GM12878 (cell line): ENCODE results near the gene ASNSD1. TPM values are rescaled to one million over a fixed set of nuclear protein-coding genes. Genes with fewer than 3 reads are reported as not detected.
A peak's percentile ranks its signal among the peaks of the same experiment; 100 is the strongest.

Experiments used
- ATAC-seq: fragments of 200-7000 bp; cut with Tn5 transposase; 3 replicates; pipeline ENCODE4 v1.9.1; 2020; ENCODE audit warnings: mild to moderate bottlenecking, moderate library complexity
- BruUV-seq: library from RNA; stranded (reverse); fragments of 400-500 nt; replicated peaks from 2 replicates; lab custom pipeline; 2021; lab: Mats Ljungman, UMichigan
- CTCF ChIA-PET: fragments of 300-600 bp; sonication (Branson Sonifier 250); formaldehyde crosslinking; extraction: SDS; loops from one replicate; lab custom pipeline; 2021; ENCODE audit warnings: inconsistent platforms; lab: Yijun Ruan, JAX
- POLR2A ChIA-PET: fragments of 350-600 bp; formaldehyde crosslinking; extraction: SDS; loops from one replicate; lab custom pipeline; 2021; ENCODE audit warnings: inconsistent platforms; lab: Charles Lee
- RAD21 ChIA-PET: fragments of 300-600 bp; sonication (Branson Sonifier 250); formaldehyde crosslinking; loops from one replicate; lab custom pipeline; 2023; ENCODE audit warnings: antibody characterized with exemption; ENCODE audit not compliant: unreplicated experiment; lab: Charles Lee
- SMC1A ChIA-PET: fragments of 300-600 bp; sonication (Branson Sonifier 250); formaldehyde crosslinking; loops from one replicate; lab custom pipeline; 2023; ENCODE audit not compliant: unreplicated experiment, uncharacterized antibody; lab: Charles Lee
- DNase-seq: peaks from one replicate; pipeline ENCODE4 v3.0.0-alpha.2; 2011; ENCODE audit warnings: low read depth, low spot score
- FAIRE-seq: peaks from 3 replicates; lab custom pipeline; 2011; peaks lifted over from hg19 to GRCh38; lab: Jason Lieb, UNC
- H2AFZ ChIP-seq: 2 replicates; pipeline ENCODE4 v1.6.0; 2011; ENCODE audit warnings: low read depth, low read length, control low read depth; ENCODE audit not compliant: control insufficient read depth
- H3K27ac ChIP-seq: 2 replicates; pipeline ENCODE4 v1.5.1; 2011; ENCODE audit warnings: control low read depth; ENCODE audit not compliant: control insufficient read depth, insufficient read depth
- H3K27me3 ChIP-seq, 2 experiments: replicated peaks in 1 of 2; 2 replicates each; pipeline versions ENCODE4 v1.6.0 to v1.6.1; 2011; ENCODE audit warnings: low read length in 1 of 2; ENCODE audit not compliant: control insufficient read depth in 2 of 2, insufficient read depth in 2 of 2
- H3K36me3 ChIP-seq, 2 experiments: 2 replicates each; pipeline ENCODE4 v1.5.1; 2011; ENCODE audit warnings: low read length in 1 of 2; ENCODE audit not compliant: control insufficient read depth in 2 of 2, insufficient read depth in 2 of 2
- H3K4me1 ChIP-seq: 2 replicates; pipeline ENCODE4 v1.6.1; 2011; ENCODE audit warnings: mild to moderate bottlenecking, low read length, moderate library complexity, mixed read lengths; ENCODE audit not compliant: control insufficient read depth, insufficient read depth
- H3K4me2 ChIP-seq: 2 replicates; pipeline ENCODE4 v1.6.0; 2011; ENCODE audit warnings: control low read depth; ENCODE audit not compliant: control insufficient read depth, insufficient read depth
- H3K4me3 ChIP-seq: fragments of 200-600 bp; sonication (generic); 2 replicates; pipeline ENCODE4 v1.5.1; 2016
- H3K79me2 ChIP-seq: 2 replicates; pipeline ENCODE4 v1.6.0; 2011; ENCODE audit warnings: low read length; ENCODE audit not compliant: control insufficient read depth, insufficient read depth
- H3K9ac ChIP-seq: 2 replicates; pipeline ENCODE4 v1.8.0; 2011; ENCODE audit warnings: low read length, control low read depth, mixed read lengths; ENCODE audit not compliant: control insufficient read depth, insufficient read depth
- H3K9me3 ChIP-seq: replicated peaks from 3 replicates; pipeline ENCODE4 v1.5.1; 2011; ENCODE audit warnings: mild to moderate bottlenecking, low read length; ENCODE audit not compliant: control insufficient read depth, insufficient read depth
- H4K20me1 ChIP-seq: 2 replicates; pipeline ENCODE4 v1.6.0; 2011; ENCODE audit not compliant: control insufficient read depth, insufficient read depth
- IRF4 ChIP-seq: IDR thresholded peaks from 2 replicates; pipeline ENCODE4 v1.6.1; 2011; ENCODE audit warnings: low read depth, low read length
- NFYB ChIP-seq: IDR thresholded peaks from 2 replicates; pipeline ENCODE4 v1.6.1; 2011; ENCODE audit warnings: low read depth, mild to moderate bottlenecking, low read length, improper control_type of control experiment, moderate library complexity; ENCODE audit not compliant: insufficient read depth
- SPI1 ChIP-seq: IDR thresholded peaks from 2 replicates; pipeline ENCODE4 v1.6.1; 2011; ENCODE audit warnings: low read depth, mild to moderate bottlenecking, low read length, moderate library complexity, borderline replicate concordance; ENCODE audit not compliant: insufficient read depth
- SRF ChIP-seq, 2 experiments: IDR thresholded peaks; 2 replicates each; pipeline ENCODE4 v1.6.1; 2011; ENCODE audit warnings: low read depth in 2 of 2, low read length in 2 of 2, mild to moderate bottlenecking in 1 of 2, moderate library complexity in 1 of 2
- WGBS: methylation state at CpG from one replicate; pipeline ENCODE4 v1.1.6; 2016; ENCODE audit warnings: low lambda C conversion rate; ENCODE audit not compliant: insufficient replicate concordance, insufficient coverage; ENCODE audit errors: missing lambda C conversion rate; 5-methylcytosine and 5-hydroxymethylcytosine counted together
- in situ Hi-C: fragments of 300-500 bp; cut with MboI; formaldehyde crosslinking; loops from 9 replicates; pipeline ENCODE4 v1.14.3; 2018; ENCODE audit warnings: mixed read lengths
- intact Hi-C: fragments of 100-400 bp; cut with micrococcal nuclease; formaldehyde crosslinking; loops from one replicate; pipeline ENCODE4 v1.14.2; 2022; ENCODE audit not compliant: unreplicated experiment
- polyA plus RNA-seq, 11 experiments: library from polyadenylated mRNA; depleted of rRNA in 4 of 11; unstranded in 6 of 11; stranded (reverse) in 5 of 11; fragments of >200 nt; fragmentation: Nextera tagmentation in 4 of 11; fragmentation: Illumina TruSeq in 1 of 11; extraction: Ambion mirVana in 4 of 11; extraction: Trizol in 1 of 11; gene quantifications; 1 replicate in 1 of 11; 2 replicates in 10 of 11; pipeline versions ENCODE4 v1.2.1 to v1.2.3, GENCODE V29; 2011 to 2016; ENCODE audit warnings: inconsistent platforms in 2 of 11, missing spikeins in 2 of 11, low read depth in 1 of 11
- total RNA-seq, 4 experiments: library from RNA; depleted of rRNA in 3 of 4; stranded (reverse); fragments of >200 nt in 3 of 4; fragmentation: Illumina TruSeq in 1 of 4; extraction: Trizol in 1 of 4; gene quantifications; 2 replicates each; pipeline versions ENCODE4 v1.2.1 to v1.2.3, GENCODE V29; 2013 to 2021

Gene ASNSD1
- total and polyA plus RNA-seq, 10 of the 15 experiments (the other 5 are each of a cell fraction or from before 2014, with no cell fraction given): 39.1 to 89.8 (median 72.1) TPM

GRCh38 chr2:189658306-189659212 lies 2.7 kb upstream of the ASNSD1 start:
- 0 out of 2 replicates have a peak overlapping the region, but pooled peaks have one; percentile 5 for H3K27ac ChIP-seq
- no peaks in the 10 kb centered on the region for H4K20me1 ChIP-seq
- H3K9me3 ChIP-seq: no peaks in the 10 kb centered on the region
- peak overlapping the region; percentile 29 for H2AFZ ChIP-seq
- DNase-seq (no peak), ATAC-seq (no peak), FAIRE-seq (no peak)
- ChIA-PET POLR2A (interaction anchor here (0.5 to 0.9 kb wide), 3 partner anchors 104 to 826 kb away, joined by 3 to 4 read pairs (median 4); partner anchors contain the start of gene OSGEPL1), CTCF (interaction anchor here (1.3 to 9.9 kb wide), 15 partner anchors 8 to 414 kb away, joined by 3 to 163 read pairs (median 7); partner anchors contain the start of genes ANKAR and OSGEPL1), SMC1A (interaction anchor here (0.9 to 6.9 kb wide), 15 partner anchors 8 to 424 kb away, joined by 3 to 71 read pairs (median 5); partner anchors contain the start of gene ANKAR), RAD21 (interaction anchor here (0.9 to 2.1 kb wide), 4 partner anchors 40 to 413 kb away, joined by 4 to 6 read pairs (median 6); no protein-coding TSS in a partner anchor)
- intact Hi-C loops: no loop called here
- no TSS peak for BruUV-seq
- no peak for TF ChIP-seq IRF4
- peak; percentile 58; the same call in 1 of the 2 replicates for TF ChIP-seq NFYB
- 0 out of 4 replicates have a peak, but pooled peaks of 1 of the 2 experiments have one; percentile 34 for TF ChIP-seq SRF (IDR thresholded peaks at IDR 0.05; ENCODE audit: low read depth in 2 of 2, low read length in 2 of 2)
- peak; percentile 31; the same call in 1 of the 2 replicates for TF ChIP-seq SPI1
- no peak overlapping the region for H3K9ac ChIP-seq
- peaks cover 21% of the 10 kb centered on the region for H3K79me2 ChIP-seq
- H3K36me3 ChIP-seq: no peaks in the 10 kb centered on the region
- H3K4me3 ChIP-seq: 0 out of 2 replicates have a peak overlapping the region, but pooled peaks have one; percentile 4
- 14% methylated on average over 7 of the region's 7 CpGs for WGBS
- in situ Hi-C loops: no loop called here
- H3K4me1 ChIP-seq: peaks cover 13% of the 10 kb centered on the region; the same call in 1 of the 2 replicates
- no peaks in the 10 kb centered on the region for H3K27me3 ChIP-seq
- H3K4me2 ChIP-seq: peak overlapping the region; percentile 40
